ENCODE measurements around the gene ENOX1. TPM values are rescaled to one million over a fixed set of nuclear protein-coding genes. Genes with fewer than 3 reads are reported as not detected.

Gene ENOX1
- total and polyA plus RNA-seq, 2 donors (not counting 3 experiments of a cell fraction or from before 2014, with no cell fraction given), result 0.17 to 0.97 TPM

GRCh38 chr13:43433691-43434141, 353.1 kb downstream of the ENOX1 start:
- no peak for FAIRE-seq
- CTCF ChIA-PET, result interaction anchor here (1.3 kb wide), 1 partner anchor 371 kb away, joined by 3 read pairs; no protein-coding TSS in a partner anchor
- intact Hi-C loops (cut with micrococcal nuclease), result no loop called here
- Histone ChIP-seq H3K4me2 (ENCODE audit: insufficient read depth, low read length) (no peak overlapping the region), H3K36me3 (ENCODE audit: control insufficient read depth in 2 of 2, extremely low read depth in 1 of 2, insufficient read depth in 2 of 2, low read length in 2 of 2) (no peaks in the 10 kb centered on the region), H3K9ac (replicated peaks; ENCODE audit: extremely low read depth, insufficient read depth, low read length) (no peak overlapping the region), H3K9me3 (replicated peaks; ENCODE audit: control insufficient read depth, insufficient read depth, low read length) (no peaks in the 10 kb centered on the region), H3K27ac (ENCODE audit: insufficient read depth, low read depth, low read length) (no peak overlapping the region), H4K20me1 (replicated peaks; ENCODE audit: control insufficient read depth, extremely low read depth, insufficient read depth, low read length) (no peaks in the 10 kb centered on the region), H3K9me1 (replicated peaks; ENCODE audit: control insufficient read depth, extremely low read depth, insufficient read depth, low read length) (no peaks in the 10 kb centered on the region), H3K4me1 (ENCODE audit: control insufficient read depth, extremely low read depth, insufficient read depth, low read length) (no peaks in the 10 kb centered on the region), H3K27me3 (ENCODE audit: control insufficient read depth in 2 of 2, insufficient read depth in 2 of 2, low read length in 2 of 2) (no peaks in the 10 kb centered on the region), H2AFZ (ENCODE audit: low read depth, low read length) (no peak overlapping the region), H3K4me3 (replicated peaks in 1 of 3; ENCODE audit: insufficient read depth in 1 of 3, low read depth in 1 of 3, low read length in 3 of 3) (no peak overlapping the region), H3K79me2 (ENCODE audit: control insufficient read depth, insufficient read depth, low read length) (no peaks in the 10 kb centered on the region)
- DNase-seq (ENCODE audit: low read depth, low spot score), result no peak
- no TSS peak for BruUV-seq (replicated peaks)
- TF ChIP-seq FOS (IDR thresholded peaks at IDR 0.05; ENCODE audit: borderline replicate concordance, insufficient read depth, low read length), result no peak
- no peak for TF ChIP-seq POLR2A (IDR thresholded peaks at IDR 0.05; ENCODE audit: low read depth, low read length)
- TF ChIP-seq EZH2 (IDR thresholded peaks at IDR 0.05; ENCODE audit: borderline replicate concordance, low read depth, low read length, severe bottlenecking), result no peak
- TF ChIP-seq GATA2 (IDR thresholded peaks at IDR 0.05; ENCODE audit: insufficient read depth, insufficient read length, low read depth, low read length), result no peak
- no peak for TF ChIP-seq MAX (IDR thresholded peaks at IDR 0.05; ENCODE audit: insufficient read depth, insufficient read length)
- no peak for TF ChIP-seq CTCF (IDR thresholded peaks at IDR 0.05; ENCODE audit: extremely low read depth in 1 of 2, insufficient read depth in 1 of 2, low read depth in 1 of 2, low read length in 2 of 2)
- TF ChIP-seq MYC (IDR thresholded peaks at IDR 0.05; ENCODE audit: low read depth, low read length), result no peak
- TF ChIP-seq POLR2AphosphoS5 (IDR thresholded peaks at IDR 0.05; ENCODE audit: insufficient read depth, low read depth, low read length), result no peak
- TF ChIP-seq JUN (IDR thresholded peaks at IDR 0.05; ENCODE audit: borderline replicate concordance, insufficient read depth, insufficient read length, low read depth), result no peak
- POLR2A ChIA-PET, result no interaction called here
- dilution Hi-C loops (cut with MboI; ENCODE audit: extremely low pct_ligation_motif_present, low sequenced_read_pairs), result no loop called here
